A673 (cell line): ENCODE data around the gene ZNF821. TPM values are rescaled to one million over a fixed set of nuclear protein-coding genes. Genes with fewer than 3 reads are reported as not detected.
"Not testable (repeated sequence)": the region's sequence is repeated elsewhere in the genome, so short reads cannot be mapped to it uniquely, and the experiment has no call there.

Source experiments
- BruUV-seq: library from RNA; stranded (reverse); fragments of 400-500 nt; replicated peaks from 2 replicates; lab custom pipeline; 2021; lab: Mats Ljungman, UMichigan
- CTCF ChIA-PET: fragments of 300-600 bp; sonication (Branson Sonifier 250); formaldehyde crosslinking; loops from one replicate; lab custom pipeline; 2022; ENCODE audit warnings: antibody characterized with exemption; lab: Charles Lee
- POLR2A ChIA-PET: fragments of 300-600 bp; sonication (Branson Sonifier 250); formaldehyde crosslinking; loops from one replicate; lab custom pipeline; 2022; ENCODE audit warnings: antibody characterized with exemption; ENCODE audit not compliant: low non-redundant PET; lab: Charles Lee
- DNase-seq: peaks from one replicate; pipeline ENCODE4 v3.0.0-alpha.2; 2015; ENCODE audit warnings: low spot score
- H3K27ac ChIP-seq: fragments of 200-600 bp; sonication (generic); 2 replicates; pipeline ENCODE4 v1.5.1; 2016; ENCODE audit warnings: mixed run types, low read depth, mild to moderate bottlenecking, mixed read lengths, antibody characterized with exemption, low read length; ENCODE audit not compliant: poor library complexity, severe bottlenecking
- H3K27me3 ChIP-seq: fragments of 200-600 bp; sonication (generic); replicated peaks from 2 replicates; pipeline ENCODE4 v1.6.1; 2017; ENCODE audit warnings: mixed run types, low read depth, mild to moderate bottlenecking, mixed read lengths, antibody characterized with exemption, low read length; ENCODE audit not compliant: insufficient read depth, poor library complexity
- H3K36me3 ChIP-seq: fragments of 200-600 bp; sonication (generic); 2 replicates; pipeline ENCODE4 v1.6.1; 2016; ENCODE audit warnings: mixed run types, mild to moderate bottlenecking, mixed read lengths, antibody characterized with exemption, low read length; ENCODE audit not compliant: insufficient read depth, poor library complexity, severe bottlenecking
- H3K4me1 ChIP-seq: fragments of 200-600 bp; sonication (generic); 2 replicates; pipeline ENCODE4 v1.6.1; 2017; ENCODE audit warnings: mixed run types, mild to moderate bottlenecking, mixed read lengths, antibody characterized with exemption, low read length; ENCODE audit not compliant: insufficient read depth, poor library complexity, severe bottlenecking
- H3K4me3 ChIP-seq: fragments of 200-600 bp; sonication (generic); 2 replicates; pipeline ENCODE4 v1.5.1; 2016; ENCODE audit warnings: low read depth, mixed run types, mild to moderate bottlenecking, mixed read lengths, low read length; ENCODE audit not compliant: poor library complexity, severe bottlenecking
- H3K9me3 ChIP-seq: fragments of 200-600 bp; sonication (generic); 2 replicates; pipeline ENCODE4 v1.6.1; 2016; ENCODE audit warnings: mixed run types, low read depth, mild to moderate bottlenecking, mixed read lengths, antibody characterized with exemption, low read length; ENCODE audit not compliant: poor library complexity, severe bottlenecking
- EZH2 ChIP-seq: fragments of 200-600 bp; sonication (generic); IDR thresholded peaks from 2 replicates; pipeline ENCODE4 v1.6.1; 2017; ENCODE audit warnings: borderline replicate concordance, low read depth, mild to moderate bottlenecking, mixed read lengths, antibody characterized with exemption, low read length; ENCODE audit not compliant: poor library complexity, severe bottlenecking
- intact Hi-C: fragments of 100-400 bp; cut with micrococcal nuclease; formaldehyde crosslinking; loops from one replicate; pipeline ENCODE4 v1.10.0; 2022; ENCODE audit not compliant: unreplicated experiment
- total RNA-seq: library from RNA; stranded (reverse); gene quantifications from 2 replicates; pipeline ENCODE4 v1.2.3, GENCODE V29; 2021
- TF ChIP-seq, protein P1 (sequence below): fragments of 300-800, 200-600 bp; sonication (generic); conservative IDR thresholded peaks from 2 replicates; pipeline ENCODE4 v1.5.1; 2017; ENCODE audit warnings: low read depth, mild to moderate bottlenecking, antibody characterized with exemption, low read length, moderate library complexity, mixed read lengths

ZNF821 gene
- total RNA-seq, 1 experiment from 2014 or later = 11.1 TPM

DNA sequence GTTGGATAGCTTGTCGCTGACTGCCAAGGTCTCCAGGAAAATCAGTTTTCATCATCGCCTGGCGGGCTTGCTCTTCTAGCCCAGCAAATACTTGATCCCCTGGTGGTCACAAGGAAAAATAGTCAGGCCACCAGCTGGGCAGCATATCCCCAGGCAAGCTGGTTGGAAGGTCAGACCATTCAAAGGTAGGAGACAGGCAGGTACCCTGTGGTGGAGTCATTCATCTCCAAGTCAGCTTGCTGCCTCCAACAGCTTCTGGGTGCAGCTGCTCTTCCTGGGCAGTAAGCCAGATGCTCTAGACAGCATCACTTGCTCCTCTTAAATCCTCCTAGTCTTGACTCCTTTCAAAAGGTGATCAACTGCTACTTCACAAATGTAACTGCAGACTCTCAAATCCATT is 16.0 kb downstream of the ZNF821 start:
- TF ChIP-seq, protein P1, sequence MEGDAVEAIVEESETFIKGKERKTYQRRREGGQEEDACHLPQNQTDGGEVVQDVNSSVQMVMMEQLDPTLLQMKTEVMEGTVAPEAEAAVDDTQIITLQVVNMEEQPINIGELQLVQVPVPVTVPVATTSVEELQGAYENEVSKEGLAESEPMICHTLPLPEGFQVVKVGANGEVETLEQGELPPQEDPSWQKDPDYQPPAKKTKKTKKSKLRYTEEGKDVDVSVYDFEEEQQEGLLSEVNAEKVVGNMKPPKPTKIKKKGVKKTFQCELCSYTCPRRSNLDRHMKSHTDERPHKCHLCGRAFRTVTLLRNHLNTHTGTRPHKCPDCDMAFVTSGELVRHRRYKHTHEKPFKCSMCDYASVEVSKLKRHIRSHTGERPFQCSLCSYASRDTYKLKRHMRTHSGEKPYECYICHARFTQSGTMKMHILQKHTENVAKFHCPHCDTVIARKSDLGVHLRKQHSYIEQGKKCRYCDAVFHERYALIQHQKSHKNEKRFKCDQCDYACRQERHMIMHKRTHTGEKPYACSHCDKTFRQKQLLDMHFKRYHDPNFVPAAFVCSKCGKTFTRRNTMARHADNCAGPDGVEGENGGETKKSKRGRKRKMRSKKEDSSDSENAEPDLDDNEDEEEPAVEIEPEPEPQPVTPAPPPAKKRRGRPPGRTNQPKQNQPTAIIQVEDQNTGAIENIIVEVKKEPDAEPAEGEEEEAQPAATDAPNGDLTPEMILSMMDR = no peak
- TF ChIP-seq EZH2 = no peak
- peaks cover 23% of the 10 kb centered on the region for H3K36me3 ChIP-seq
- BruUV-seq = no TSS peak
- H3K9me3 ChIP-seq = no peaks in the 10 kb centered on the region
- POLR2A ChIA-PET = no interaction called here
- intact Hi-C loops = no loop called here
- H3K27me3 ChIP-seq = no peaks in the 10 kb centered on the region
- CTCF ChIA-PET = no interaction called here
- no peak overlapping the region for H3K4me3 ChIP-seq
- no peaks in the 10 kb centered on the region for H3K4me1 ChIP-seq
- no peak for DNase-seq
- no peak overlapping the region for H3K27ac ChIP-seq

DNA sequence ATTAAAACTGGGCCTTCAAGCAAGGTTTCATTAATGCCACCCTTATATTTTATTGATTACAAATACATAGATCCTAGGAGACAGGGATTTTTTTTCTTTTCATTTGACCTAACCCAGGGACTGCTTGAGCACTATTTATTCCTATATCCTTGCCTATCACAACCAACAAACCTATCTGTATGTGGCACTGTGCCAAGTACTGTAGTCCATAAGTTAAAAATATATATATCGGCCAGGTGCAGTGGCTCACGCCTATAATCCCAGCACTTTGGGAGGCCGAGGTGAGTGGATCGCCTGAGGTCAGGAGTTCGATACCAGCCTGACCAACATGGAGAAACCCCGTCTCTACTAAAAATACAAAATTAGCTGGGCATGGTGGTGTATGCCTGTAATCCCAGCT is 16.8 kb downstream of the ZNF821 start:
- CTCF ChIA-PET, DNase-seq, H3K27ac ChIP-seq, H3K27me3 ChIP-seq, POLR2A ChIA-PET, intact Hi-C loops, H3K4me1 ChIP-seq, BruUV-seq, H3K4me3 ChIP-seq, H3K9me3 ChIP-seq: not testable (repeated sequence)
- H3K36me3 ChIP-seq = peaks cover 23% of the 10 kb centered on the region

DNA sequence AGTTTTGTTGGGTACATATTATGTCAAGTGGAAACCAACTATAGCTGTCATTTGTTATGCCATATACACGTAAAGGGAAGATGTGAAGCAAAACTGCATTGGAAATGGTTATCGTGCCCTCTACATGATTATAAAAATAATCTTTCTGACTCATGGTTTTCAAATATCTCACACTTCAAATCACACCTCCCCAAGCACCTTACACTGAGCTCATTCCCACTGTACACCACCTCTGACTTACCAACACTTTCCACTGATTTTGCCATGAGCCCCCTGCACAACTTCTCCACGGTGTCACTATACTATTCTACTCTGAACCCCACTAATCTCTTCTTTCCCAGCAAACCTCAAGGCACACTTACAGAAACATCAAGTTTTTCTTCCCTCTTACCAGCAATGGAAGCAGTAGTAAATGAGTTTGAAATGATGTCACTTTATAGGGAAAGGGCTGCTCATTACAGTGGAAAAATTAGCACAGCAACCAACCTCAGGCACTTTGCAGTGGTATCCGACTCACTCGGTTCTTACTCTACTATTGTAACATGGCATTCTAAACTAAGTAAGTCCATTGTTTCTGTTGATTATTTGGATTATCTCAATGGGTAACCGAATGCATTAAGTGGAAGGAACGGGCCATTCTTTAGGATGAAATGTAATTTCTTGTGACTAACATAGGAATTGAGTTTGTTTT is 18.7 kb downstream of the ZNF821 start:
- no TSS peak for BruUV-seq
- POLR2A ChIA-PET = no interaction called here
- TF ChIP-seq EZH2 = no peak
- TF ChIP-seq, protein P1 = no peak

DNA sequence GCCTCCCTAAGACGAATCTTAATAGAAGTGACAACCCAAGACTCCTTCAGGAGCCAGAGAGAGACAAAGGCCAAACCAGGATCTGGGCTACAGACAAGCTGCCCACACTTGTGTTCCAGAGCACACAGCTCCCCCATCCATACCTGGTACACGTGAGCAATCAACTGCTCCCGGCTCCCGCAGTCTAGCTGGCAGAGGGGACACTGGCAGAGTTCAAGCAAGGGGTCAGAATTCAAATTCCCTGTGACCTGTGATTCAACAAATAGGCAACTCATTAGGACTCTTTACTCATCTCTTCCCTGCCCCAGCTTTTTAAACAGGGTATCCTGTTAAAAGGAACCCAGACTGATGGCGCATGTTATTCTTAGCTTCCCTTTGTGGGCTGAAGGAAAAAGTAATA is 20.0 kb downstream of the ZNF821 start:
- BruUV-seq = no TSS peak
- H3K36me3 ChIP-seq = peaks cover 44% of the 10 kb centered on the region
- H3K4me3 ChIP-seq = no peak overlapping the region
- no peaks in the 10 kb centered on the region for H3K4me1 ChIP-seq
- H3K27ac ChIP-seq = no peak overlapping the region
- ChIA-PET POLR2A (no interaction called here), CTCF (no interaction called here)
- H3K27me3 ChIP-seq = no peaks in the 10 kb centered on the region
- H3K9me3 ChIP-seq = no peaks in the 10 kb centered on the region
- no peak for TF ChIP-seq EZH2
- no peak for DNase-seq
- intact Hi-C loops = no loop called here

More for the DNA sequence above, 18.7 kb downstream of the ZNF821 start:
- Histone ChIP-seq H3K4me3 (no peak overlapping the region), H3K9me3 (no peaks in the 10 kb centered on the region), H3K27me3 (no peaks in the 10 kb centered on the region), H3K4me1 (no peaks in the 10 kb centered on the region), H3K27ac (no peak overlapping the region), H3K36me3 (peaks cover 35% of the 10 kb centered on the region)
- intact Hi-C loops = no loop called here
- DNase-seq = no peak
- CTCF ChIA-PET = no interaction called here
